Islet precursor cell (in vitro differentiated cells): ENCODE results near the gene C1RL.
A peak's percentile ranks its signal among the peaks of the same experiment; 100 is the strongest.
"Not testable (repeated sequence)": the region's sequence is repeated elsewhere in the genome, so short reads cannot be mapped to it uniquely, and the experiment has no call there.

Experiments
- DNase-seq: peaks from one replicate; pipeline ENCODE4 v3.0.0-alpha.2; 2018

Gene C1RL

GRCh38 chr12:7060353-7060954 is 48.6 kb downstream of the C1RL start, which contains the start of gene C1S:
C1S (plus strand) TSS chr12:7060718; CDS start chr12:7061913, 1,195 bp downstream.
- peak; percentile 93 for DNase-seq

GRCh38 chr12:7059780-7060179 is 49.2 kb downstream of the C1RL start:
- DNase-seq = no peak

- DNase-seq = no peak
These were observed 50.1 kb downstream of the C1RL start for GRCh38 chr12:7058850-7059395.

GRCh38 chr12:7058163-7058845 is 50.7 kb downstream of the C1RL start:
- DNase-seq = no peak

GRCh38 chr12:7055736-7056135 is 53.3 kb downstream of the C1RL start:
- not testable (repeated sequence) for DNase-seq

- no peak for DNase-seq
These were observed 54.1 kb downstream of the C1RL start for GRCh38 chr12:7054925-7055324.

GRCh38 chr12:7049973-7050372 is 59.0 kb downstream of the C1RL start:
- not testable (repeated sequence) for DNase-seq

GRCh38 chr12:7049445-7049951 is 59.5 kb downstream of the C1RL start:
- DNase-seq = not testable (repeated sequence)

- DNase-seq = no peak
These were observed 61.7 kb downstream of the C1RL start for GRCh38 chr12:7047306-7047705.

GRCh38 chr12:7046383-7047105 is 62.5 kb downstream of the C1RL start:
- DNase-seq = no peak

GRCh38 chr12:7045913-7046312 is 63.1 kb downstream of the C1RL start:
- DNase-seq = no peak
